HG02642 (cell line): ENCODE results near the gene TYRO3.

ENCODE experiments used
- ATAC-seq: cut with Tn5 transposase; IDR thresholded peaks from one replicate; pipeline ENCODE4 v1.9.1; 2021; ENCODE audit warnings: mild to moderate bottlenecking; ENCODE audit not compliant: unreplicated experiment, poor library complexity

Gene TYRO3

DNA sequence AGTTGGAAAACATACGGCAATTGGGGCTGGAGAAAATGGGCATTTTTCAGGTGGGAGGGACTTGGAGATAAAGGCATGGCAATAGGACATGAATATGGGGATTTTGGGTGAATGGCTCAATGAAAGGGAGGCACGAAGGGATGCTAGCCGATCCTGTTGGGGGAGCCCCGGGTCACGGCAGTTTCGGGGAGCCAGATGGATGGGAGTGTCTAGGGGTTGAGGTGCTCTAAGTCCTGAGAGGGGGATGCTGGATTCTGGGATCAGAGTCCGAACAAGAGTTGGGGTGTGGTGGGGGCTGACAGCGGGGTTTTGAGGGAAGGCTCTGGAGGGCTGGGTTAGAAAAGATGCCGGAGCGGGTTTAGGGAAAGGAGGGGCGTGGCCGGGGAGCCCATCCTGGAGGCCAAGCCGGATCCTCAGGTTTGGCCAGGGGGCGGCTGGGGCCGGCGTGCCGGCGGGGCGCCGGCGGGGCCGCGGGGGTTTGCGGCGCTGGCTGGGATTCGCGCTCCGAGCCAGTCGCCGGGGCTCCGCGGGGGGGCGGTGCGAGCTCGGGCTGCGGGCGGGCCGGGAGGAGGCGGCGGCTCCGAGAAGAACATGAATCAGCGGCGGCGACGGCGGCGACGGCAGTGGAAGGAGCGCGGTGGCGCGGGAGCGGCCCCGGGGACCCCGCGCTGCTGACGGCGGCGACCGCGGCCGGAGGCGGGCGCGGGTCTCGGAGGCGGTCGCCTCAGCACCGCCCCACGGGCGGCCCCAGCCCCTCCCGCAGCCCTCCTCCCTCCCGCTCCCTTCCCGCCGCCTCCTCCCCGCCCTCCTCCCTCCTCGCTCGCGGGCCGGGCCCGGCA lies at the start of gene TYRO3:
Gene TYRO3, plus strand, starts transcription at position 813 of the 839 bp plus-strand sequence. CDS start 46 bp downstream, outside the sequence.
- ATAC-seq: no peak

- no peak for ATAC-seq
Observed at GRCh38 chr15:41510728-41511127, 48.3 kb upstream of the TYRO3 start.

DNA sequence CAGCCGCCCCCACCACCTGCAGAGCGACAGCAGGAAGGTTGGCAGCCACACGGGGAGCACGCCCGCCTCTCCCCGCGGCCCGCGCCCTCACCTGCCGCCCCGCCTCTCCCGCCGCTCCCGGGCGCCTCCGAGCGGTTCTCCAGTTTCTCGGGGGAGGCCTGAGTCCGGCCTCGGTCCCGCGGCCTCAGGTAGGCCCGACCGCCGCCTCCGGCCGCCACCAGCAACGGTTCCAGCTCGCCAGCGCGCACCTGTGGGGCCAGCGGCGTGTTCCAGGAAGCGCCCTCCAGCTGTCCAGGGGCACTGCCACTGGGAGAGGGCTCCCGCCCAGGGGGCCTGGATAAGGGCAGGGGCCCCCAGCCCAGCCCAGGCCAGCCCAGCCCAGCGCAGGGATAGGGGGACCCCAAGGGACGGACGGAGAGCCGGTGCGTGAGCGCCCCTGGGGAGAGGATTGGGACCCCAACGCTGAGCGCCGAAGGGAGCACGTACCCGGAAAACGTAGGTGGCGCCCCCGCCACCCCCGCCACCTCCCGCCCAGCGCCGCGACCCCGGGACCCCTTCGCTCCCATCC lies 47.6 kb upstream of the TYRO3 start:
- no peak for ATAC-seq

DNA sequence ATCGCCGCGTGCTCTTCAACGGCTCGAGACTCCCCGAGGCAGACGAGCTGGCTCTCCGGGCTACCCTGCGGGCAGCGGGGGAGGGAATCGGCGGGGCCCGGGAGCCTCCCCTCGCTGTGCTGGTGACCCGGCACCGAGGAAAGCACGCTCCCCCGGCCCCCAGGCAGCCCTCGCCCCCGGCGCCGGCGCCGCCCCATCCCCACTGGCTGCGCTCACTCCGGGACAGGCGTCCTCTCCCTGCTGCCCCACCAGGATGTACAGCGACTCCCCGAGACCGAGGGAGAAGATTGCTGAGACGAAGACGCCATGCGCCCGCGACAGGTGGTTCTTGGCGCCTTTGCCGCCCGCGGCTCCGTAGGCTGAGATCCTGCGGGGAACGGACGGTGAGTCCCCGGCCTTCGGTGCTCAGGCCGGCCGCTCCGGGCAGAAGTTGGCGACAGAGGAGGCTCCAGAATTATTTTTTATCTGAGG lies 47.1 kb upstream of the TYRO3 start:
- no peak for ATAC-seq

GRCh38 chr15:41512512-41512939 lies 46.5 kb upstream of the TYRO3 start:
- ATAC-seq: no peak

DNA sequence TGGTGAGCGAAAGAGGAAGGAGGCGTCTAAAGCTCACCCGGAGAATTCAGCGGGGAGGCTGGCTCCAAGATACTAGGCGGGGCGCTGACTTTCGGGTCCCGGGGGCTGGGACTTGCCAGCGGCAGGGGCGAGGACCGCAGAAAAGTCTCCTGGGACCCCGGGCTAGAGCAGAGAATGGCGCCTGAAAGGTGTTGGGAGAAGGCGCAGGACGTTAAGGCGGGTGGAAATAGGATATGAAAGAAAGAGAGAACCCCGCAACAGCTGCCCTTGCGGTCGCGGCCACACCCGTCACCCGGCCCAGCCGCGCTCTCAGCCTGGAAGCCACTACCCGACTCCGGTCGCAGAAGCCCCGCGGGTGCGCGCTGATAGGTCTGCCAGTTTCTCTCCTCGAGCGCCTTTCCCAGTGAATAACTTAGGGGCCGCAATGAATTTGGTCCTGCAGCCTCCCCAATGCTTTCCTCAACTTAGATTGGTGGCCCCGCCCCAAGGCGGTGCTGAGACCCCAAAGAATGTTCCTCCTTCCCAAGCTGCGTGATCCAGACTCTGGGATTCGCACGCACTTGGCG lies 46.0 kb upstream of the TYRO3 start:
- ATAC-seq: no peak

DNA sequence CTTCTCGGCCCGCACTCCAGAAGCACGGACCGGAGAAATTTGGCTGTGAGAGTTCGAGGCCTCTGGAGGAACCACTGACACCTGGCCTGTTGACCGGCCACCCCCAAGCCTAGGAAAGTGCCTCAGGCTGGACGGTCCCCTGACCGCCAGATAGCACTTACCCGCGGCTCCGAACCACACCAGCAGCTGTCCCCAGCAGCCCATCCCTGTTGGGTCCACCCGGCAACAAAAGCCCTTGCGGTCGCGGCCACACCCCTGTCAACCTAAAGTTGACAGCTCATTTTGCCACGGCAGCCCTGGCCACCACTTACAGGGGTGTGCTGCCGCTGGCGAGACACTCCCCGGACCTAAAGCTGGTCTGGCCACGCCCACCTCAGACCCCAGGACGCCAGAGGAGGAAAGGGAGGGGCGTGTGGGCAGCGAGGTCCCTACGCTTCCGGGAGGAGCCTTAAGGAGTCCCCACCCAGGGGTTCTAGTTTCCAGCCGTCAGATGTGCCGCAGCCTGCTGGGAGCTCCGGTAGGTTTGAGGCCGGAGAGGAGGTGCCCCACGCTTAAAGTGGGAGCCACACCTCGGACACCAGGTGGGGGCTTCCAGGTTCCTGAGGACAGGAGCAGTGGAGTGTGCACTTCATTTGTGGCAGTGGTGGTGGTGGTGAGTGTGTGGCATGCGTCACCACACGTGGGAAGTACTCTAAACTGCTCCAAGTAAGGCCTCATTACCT lies 45.3 kb upstream of the TYRO3 start, which contains the start of gene LTK:
Gene LTK, minus strand, starts transcription at position 322 of the 722 bp plus-strand sequence. Its CDS starts 118 bp downstream, at position 204.
- no peak for ATAC-seq

DNA sequence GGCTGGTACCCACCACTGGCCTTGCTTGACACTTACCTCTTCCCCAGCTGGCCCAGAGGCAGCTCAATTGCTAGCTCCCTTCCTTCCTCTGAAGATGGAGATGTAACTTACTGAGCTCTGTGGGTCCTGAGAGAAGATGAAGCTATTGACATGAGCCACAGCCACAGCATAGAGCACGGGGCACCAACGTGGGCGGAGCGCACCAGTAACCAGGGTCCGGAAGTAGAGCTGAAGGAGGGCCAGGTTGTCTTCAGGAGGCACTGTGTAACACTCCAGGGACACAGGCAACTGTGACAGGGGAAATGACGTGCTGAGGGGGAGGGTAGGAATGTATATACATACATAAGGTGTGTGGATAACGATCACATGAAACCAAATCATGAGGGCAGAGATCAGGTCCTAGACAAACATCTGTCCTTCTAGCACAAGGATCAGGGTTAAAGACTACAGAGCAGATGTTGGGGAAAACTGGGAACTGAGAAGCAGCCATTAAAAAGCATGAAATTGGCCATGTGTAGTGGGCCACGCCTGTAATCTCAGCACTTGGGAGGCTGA lies 41.0 kb upstream of the TYRO3 start:
- ATAC-seq: no peak

GRCh38 chr15:41520636-41521035 lies 38.4 kb upstream of the TYRO3 start:
- ATAC-seq: no peak

DNA sequence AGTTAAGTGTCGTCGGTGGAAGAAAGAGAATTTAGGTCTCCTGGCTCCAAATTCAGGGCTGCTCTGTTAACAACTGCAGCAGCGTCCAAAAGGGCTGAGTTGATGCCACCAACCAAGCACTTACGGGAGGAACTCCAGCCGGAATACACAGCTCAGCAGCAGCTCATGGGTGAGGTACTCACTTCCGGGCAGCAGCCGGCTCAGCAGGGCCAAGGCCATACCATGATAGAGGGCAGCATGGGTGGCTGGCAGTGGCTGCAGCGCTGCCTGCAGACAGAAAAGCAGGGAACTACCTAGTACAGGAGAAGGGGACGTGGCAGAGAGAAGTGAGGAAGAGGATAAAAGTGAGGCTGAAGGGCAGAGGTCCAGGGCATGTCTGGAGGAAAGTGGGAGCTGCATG lies 37.4 kb upstream of the TYRO3 start:
- no peak for ATAC-seq

DNA sequence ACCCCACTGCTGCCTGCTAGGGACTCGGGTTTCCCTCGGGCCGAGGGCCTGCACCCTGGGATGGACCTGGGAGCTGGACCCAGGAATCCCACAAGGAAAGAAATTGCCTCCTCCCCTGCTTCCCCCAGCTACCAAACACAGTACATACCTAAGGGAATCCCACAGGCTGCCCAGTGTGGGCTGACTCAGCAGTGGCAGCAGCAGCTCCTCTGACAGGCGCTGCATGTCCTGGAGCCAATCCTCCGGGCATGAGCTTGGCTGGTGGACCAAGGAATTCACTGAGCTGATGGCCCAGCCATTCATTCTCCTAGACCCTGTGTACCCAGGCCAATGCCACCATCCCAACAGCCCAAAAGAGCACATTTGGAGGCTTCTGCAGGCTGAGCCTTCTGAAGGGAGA lies 35.9 kb upstream of the TYRO3 start:
- ATAC-seq: no peak

- ATAC-seq: no peak
Observed at GRCh38 chr15:41530363-41530956, 28.6 kb upstream of the TYRO3 start.

DNA sequence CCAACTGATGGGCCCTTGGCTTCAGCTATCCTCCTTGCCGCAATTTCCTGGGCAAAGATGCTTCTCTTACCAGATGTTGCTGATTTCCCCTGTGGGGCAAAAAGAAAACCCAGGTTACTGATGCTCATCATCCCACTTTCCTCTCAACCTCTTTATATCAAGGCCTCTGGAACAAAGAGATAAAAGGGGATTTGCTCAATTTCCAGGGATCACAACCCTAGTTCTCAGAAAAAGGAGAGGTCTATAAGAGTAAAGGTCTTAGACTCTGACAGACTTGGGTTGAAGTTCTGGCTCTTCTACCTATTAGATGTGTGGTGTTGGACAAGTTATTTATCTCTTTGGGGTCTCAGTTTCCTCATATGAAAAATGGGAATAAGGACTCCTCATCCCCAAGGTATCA lies 23.5 kb upstream of the TYRO3 start:
- ATAC-seq: no peak

- ATAC-seq: no peak
Observed at GRCh38 chr15:41536866-41537265, 22.1 kb upstream of the TYRO3 start.

DNA sequence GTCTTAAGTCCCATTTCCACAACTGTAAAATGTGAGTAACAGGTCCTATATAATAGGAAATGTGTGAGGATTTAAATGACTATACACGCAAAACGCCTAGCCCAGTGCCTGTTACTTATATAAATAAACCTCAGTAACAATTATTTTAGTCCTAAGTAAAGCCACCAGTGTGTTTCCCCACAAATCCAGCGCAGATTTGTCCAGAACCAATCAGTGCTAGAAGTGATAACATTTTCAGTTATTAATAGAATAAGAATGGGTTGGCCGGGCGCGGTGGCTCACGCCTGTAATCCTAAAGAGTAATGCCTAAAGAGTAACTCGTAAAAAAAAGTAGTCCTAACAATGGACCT lies 15.5 kb upstream of the TYRO3 start:
- ATAC-seq: no peak

- no peak for ATAC-seq
Observed at GRCh38 chr15:41544650-41545015, 14.4 kb upstream of the TYRO3 start.

DNA sequence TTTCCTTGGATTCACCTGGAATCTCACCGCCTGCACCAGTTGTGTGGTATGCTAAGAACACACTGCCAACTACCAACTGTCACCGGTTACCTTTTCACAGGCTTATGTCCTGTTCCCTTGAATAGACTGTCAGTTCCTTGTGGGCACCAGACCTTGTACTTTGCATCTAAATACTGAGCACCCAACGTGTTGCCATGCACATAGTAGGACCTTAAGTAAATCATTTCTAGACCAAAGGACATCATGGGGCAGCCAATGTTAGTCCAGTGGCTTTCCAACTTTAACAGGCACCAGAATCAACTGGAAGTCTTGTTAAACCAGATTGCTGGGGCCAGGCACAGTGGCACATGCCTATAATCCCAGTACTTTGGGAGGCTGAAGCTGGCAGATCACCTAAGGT lies 13.8 kb upstream of the TYRO3 start:
- no peak for ATAC-seq

GRCh38 chr15:41546851-41547786 lies 11.9 kb upstream of the TYRO3 start:
- no peak for ATAC-seq
